ENCODE data around the gene HDAC6. TPM values are rescaled to one million over a fixed set of nuclear protein-coding genes. Genes with fewer than 3 reads are reported as not detected.

HDAC6 gene
- total RNA-seq, 1 experiment from 2014 or later = 79.9 TPM

- TF ChIP-seq CTCF (IDR thresholded peaks at IDR 0.05 in 2 of 3, conservative IDR thresholded peaks at IDR 0.05 in 1 of 3; ENCODE audit: borderline replicate concordance in 1 of 3, insufficient read depth in 1 of 3, low read depth in 2 of 3, low read length in 2 of 3) = no peak
These were observed 21.2 kb downstream of the HDAC6 start (continued) for GRCh38 chrX:48823053-48823452.

GRCh38 chrX:48824066-48824465 lies 22.2 kb downstream of the HDAC6 start:
- TF ChIP-seq POLR2A (IDR thresholded peaks at IDR 0.05; ENCODE audit: borderline replicate concordance, extremely low read depth, insufficient read depth, insufficient read length) (no peak), ZNF274 (IDR thresholded peaks at IDR 0.05; ENCODE audit: low read depth, low read length) (no peak), SIN3A (IDR thresholded peaks at IDR 0.05; ENCODE audit: low read depth) (no peak), ELF1 (IDR thresholded peaks at IDR 0.05; ENCODE audit: borderline replicate concordance, low read depth) (no peak), ZBTB33 (IDR thresholded peaks at IDR 0.05; ENCODE audit: extremely low read depth, insufficient replicate concordance, low read length) (no peak), EZH2phosphoT487 (IDR thresholded peaks at IDR 0.05; ENCODE audit: borderline replicate concordance) (no peak), ATF3 (IDR thresholded peaks at IDR 0.05) (no peak)
- ChIA-PET POLR2A (no interaction called here), CTCF (no interaction called here), RAD21 (ENCODE audit: low non-redundant PET in 1 of 2, low total read pairs in 2 of 2, uncharacterized antibody in 2 of 2, unreplicated experiment in 2 of 2) (no interaction called here)
- intact Hi-C loops (cut with micrococcal nuclease) = no loop called here
- ATAC-seq = no peak
- Histone ChIP-seq H2AFZ (ENCODE audit: low read depth, low read length, poor library complexity, severe bottlenecking) (no peak overlapping the region), H3K9me2 (ENCODE audit: insufficient read depth) (no peaks in the 10 kb centered on the region), H4K20me1 (ENCODE audit: insufficient read depth) (no peaks in the 10 kb centered on the region), H3K27ac (ENCODE audit: low read depth, low read length) (no peak overlapping the region), H3K27me3 (ENCODE audit: insufficient read depth, low read length) (no peaks in the 10 kb centered on the region), H3K9ac (ENCODE audit: low read length) (no peak overlapping the region), H3K9me3 (ENCODE audit: control insufficient read depth in 1 of 2, insufficient read depth in 1 of 2, low read depth in 1 of 2, low read length in 2 of 2) (no peaks in the 10 kb centered on the region), H3K36me3 (ENCODE audit: control insufficient read depth in 1 of 2, insufficient read depth in 2 of 2, low read length in 2 of 2) (no peaks in the 10 kb centered on the region), H3K4me3 (replicated peaks in 1 of 2; ENCODE audit: low read depth in 1 of 2, low read length in 2 of 2) (no peak overlapping the region), H3K4me2 (ENCODE audit: low read length) (no peak overlapping the region), H3K4me1 (ENCODE audit: control insufficient read depth in 1 of 2, insufficient read depth in 2 of 2, low read length in 2 of 2) (no peaks in the 10 kb centered on the region), H3K79me2 (ENCODE audit: insufficient read depth, low read length) (no peaks in the 10 kb centered on the region)
- no TSS peak for BruUV-seq (replicated peaks)
- no peak for DNase-seq (ENCODE audit: low read depth, low spot score)
